Neural progenitor cell (in vitro differentiated cells): ENCODE measurements around the gene OR5AK2. TPM values are rescaled to one million over a fixed set of nuclear protein-coding genes. Genes with fewer than 3 reads are reported as not detected.
"Not testable (repeated sequence)": the region's sequence is repeated elsewhere in the genome, so short reads cannot be mapped to it uniquely, and the experiment has no call there.

ENCODE experiments used
- DNase-seq: peaks from one replicate; pipeline ENCODE4 v3.0.0-alpha.2; 2016; ENCODE audit warnings: low spot score
- H2AFZ ChIP-seq: fragments of 200-600 bp; sonication (generic); replicated peaks from 2 replicates; pipeline ENCODE4 v1.6.1; 2016; ENCODE audit warnings: antibody characterized with exemption
- H3F3A ChIP-seq: fragments of 200-600 bp; sonication (generic); 2 replicates; pipeline ENCODE4 v1.6.1; 2016; ENCODE audit warnings: antibody characterized with exemption, low read depth
- H3K27ac ChIP-seq: fragments of 200-600 bp; sonication (generic); 2 replicates; pipeline ENCODE4 v1.5.1; 2016; ENCODE audit warnings: mild to moderate bottlenecking
- H3K27me3 ChIP-seq: fragments of 200-600 bp; sonication (generic); 2 replicates; pipeline ENCODE4 v1.6.1; 2016; ENCODE audit warnings: mild to moderate bottlenecking, moderate library complexity
- H3K36me3 ChIP-seq: fragments of 200-600 bp; sonication (generic); 2 replicates; pipeline ENCODE4 v1.5.1; 2016
- H3K4me1 ChIP-seq: fragments of 200-600 bp; sonication (generic); 2 replicates; pipeline ENCODE4 v1.6.1; 2016; ENCODE audit warnings: mixed run types
- H3K4me2 ChIP-seq: fragments of 200-600 bp; sonication (generic); 2 replicates; pipeline ENCODE4 v1.6.1; 2016
- H3K4me3 ChIP-seq: fragments of 200-600 bp; sonication (generic); 2 replicates; pipeline ENCODE4 v1.5.1; 2016
- H3K79me2 ChIP-seq: fragments of 200-600 bp; sonication (generic); 2 replicates; pipeline ENCODE4 v1.6.1; 2016; ENCODE audit warnings: low read depth
- H3K9ac ChIP-seq: fragments of 200-600 bp; sonication (generic); 2 replicates; pipeline ENCODE4 v1.6.1; 2016
- H3K9me3 ChIP-seq: fragments of 200-600 bp; sonication (generic); 2 replicates; pipeline ENCODE4 v1.5.1; 2016; ENCODE audit warnings: low read depth
- H4K20me1 ChIP-seq: fragments of 200-600 bp; sonication (generic); 2 replicates; pipeline ENCODE4 v1.6.1; 2016; ENCODE audit warnings: low read depth
- H3K27ac Mint-ChIP-seq: 3 replicates; pipeline ENCODE4 v1.8.0; 2021; ENCODE audit warnings: mixed read lengths
- H3K27me3 Mint-ChIP-seq: 2 replicates; pipeline ENCODE4 v1.8.0; 2022; ENCODE audit warnings: low read depth, mild to moderate bottlenecking, inconsistent platforms, moderate library complexity, mixed read lengths; ENCODE audit not compliant: insufficient read depth
- H3K36me3 Mint-ChIP-seq: 3 replicates; pipeline ENCODE4 v1.8.0; 2021; ENCODE audit warnings: mixed read lengths
- H3K4me1 Mint-ChIP-seq: 3 replicates; pipeline ENCODE4 v1.8.0; 2021; ENCODE audit warnings: mixed read lengths
- H3K4me3 Mint-ChIP-seq: 3 replicates; pipeline ENCODE4 v1.8.0; 2021; ENCODE audit warnings: mild to moderate bottlenecking, moderate library complexity, mixed read lengths
- H3K9me3 Mint-ChIP-seq: 3 replicates; pipeline ENCODE4 v1.8.0; 2020; ENCODE audit warnings: mixed read lengths
- CTCF ChIP-seq: fragments of 200-600 bp; sonication (generic); IDR thresholded peaks from 2 replicates; pipeline ENCODE4 v1.5.1; 2017; ENCODE audit warnings: antibody characterized with exemption, mild to moderate bottlenecking
- EZH2 ChIP-seq: fragments of 200-600 bp; sonication (generic); IDR thresholded peaks from 2 replicates; pipeline ENCODE4 v1.6.1; 2017; ENCODE audit warnings: antibody characterized with exemption, mild to moderate bottlenecking, moderate library complexity
- EZH2phosphoT487 ChIP-seq: fragments of 200-600 bp; sonication (generic); IDR thresholded peaks from 2 replicates; pipeline ENCODE4 v1.6.1; 2017; ENCODE audit warnings: antibody characterized with exemption
- total RNA-seq: library from RNA; depleted of rRNA; stranded (reverse); fragments of >200 nt; gene quantifications from 2 replicates; pipeline ENCODE4 v1.2.3, GENCODE V29; 2015; ENCODE audit warnings: low replicate concordance

The OR5AK2 gene
- total RNA-seq = not detected in 2 replicates

GRCh38 chr11:56988614-56989013 lies at the start of gene OR5AK2:
Gene OR5AK2 (plus strand): TSS chr11:56988914. CDS start chr11:56988914, 0 bp downstream.
- no peak within 1 kb of the TSS for H3K9ac ChIP-seq
- H3K4me3 Mint-ChIP-seq = no peak within 1 kb of the TSS
- H3K36me3 ChIP-seq = no peaks in the 10 kb centered on the region
- H3K9me3 ChIP-seq = no peaks in the 10 kb centered on the region
- H3K4me1 ChIP-seq = no peaks in the 10 kb centered on the region
- no peaks in the 10 kb centered on the region for H4K20me1 ChIP-seq
- no peak for DNase-seq
- no peaks in the 10 kb centered on the region for H3K4me1 Mint-ChIP-seq
- no peak within 1 kb of the TSS for H3K27ac Mint-ChIP-seq
- H3K4me3 ChIP-seq = no peak within 1 kb of the TSS
- H3F3A ChIP-seq = no peaks in the 10 kb centered on the region
- H2AFZ ChIP-seq = no peak within 1 kb of the TSS
- no peak within 1 kb of the TSS for H3K27ac ChIP-seq
- no peaks in the 10 kb centered on the region for H3K27me3 ChIP-seq
- no peaks in the 10 kb centered on the region for H3K79me2 ChIP-seq
- TF ChIP-seq EZH2 (no peak), CTCF (no peak), EZH2phosphoT487 (no peak)
- no peaks in the 10 kb centered on the region for H3K9me3 Mint-ChIP-seq
- no peaks in the 10 kb centered on the region for H3K27me3 Mint-ChIP-seq
- H3K4me2 ChIP-seq = no peak within 1 kb of the TSS
- H3K36me3 Mint-ChIP-seq = no peaks in the 10 kb centered on the region

GRCh38 chr11:56945526-56945925 lies 43.2 kb upstream of the OR5AK2 start:
- peaks cover 23% of the 10 kb centered on the region for H3K9me3 Mint-ChIP-seq
- H2AFZ ChIP-seq, H3K27ac Mint-ChIP-seq, H3K9me3 ChIP-seq, H3K4me2 ChIP-seq, H3K27ac ChIP-seq, H3F3A ChIP-seq, H3K36me3 Mint-ChIP-seq, H3K4me3 ChIP-seq, H3K27me3 ChIP-seq, H3K27me3 Mint-ChIP-seq, H3K36me3 ChIP-seq, H4K20me1 ChIP-seq, DNase-seq, H3K9ac ChIP-seq, H3K4me3 Mint-ChIP-seq, H3K4me1 ChIP-seq, H3K79me2 ChIP-seq: not testable (repeated sequence)
- peaks cover 11% of the 10 kb centered on the region for H3K4me1 Mint-ChIP-seq

GRCh38 chr11:56948991-56949515 lies 39.7 kb upstream of the OR5AK2 start:
- H3K4me1 ChIP-seq = no peaks in the 10 kb centered on the region
- H3F3A ChIP-seq = no peaks in the 10 kb centered on the region
- H3K27ac ChIP-seq = no peak overlapping the region
- H3K9ac ChIP-seq = no peak overlapping the region
- Mint-ChIP-seq H3K4me1 (peaks cover 11% of the 10 kb centered on the region), H3K36me3 (no peaks in the 10 kb centered on the region), H3K27ac (no peak overlapping the region), H3K4me3 (no peak overlapping the region), H3K9me3 (peaks cover 35% of the 10 kb centered on the region), H3K27me3 (no peaks in the 10 kb centered on the region)
- no peak overlapping the region for H2AFZ ChIP-seq
- no peaks in the 10 kb centered on the region for H3K27me3 ChIP-seq
- TF ChIP-seq EZH2 (no peak), EZH2phosphoT487 (no peak), CTCF (no peak)
- H3K79me2 ChIP-seq = no peaks in the 10 kb centered on the region
- no peak overlapping the region for H3K4me2 ChIP-seq
- H4K20me1 ChIP-seq = no peaks in the 10 kb centered on the region
- H3K4me3 ChIP-seq = no peak overlapping the region
- no peak for DNase-seq
- no peaks in the 10 kb centered on the region for H3K36me3 ChIP-seq
- no peaks in the 10 kb centered on the region for H3K9me3 ChIP-seq

- peaks cover 35% of the 10 kb centered on the region for H3K9me3 Mint-ChIP-seq
- peak; percentile 10 for DNase-seq
- no peaks in the 10 kb centered on the region for H3K36me3 Mint-ChIP-seq
Measured at GRCh38 chr11:56950510-56950909, 38.2 kb upstream of the OR5AK2 start.

GRCh38 chr11:56953907-56954306 lies 34.8 kb upstream of the OR5AK2 start:
- not testable (repeated sequence) for H3K4me2 ChIP-seq, H3K36me3 ChIP-seq, H3F3A ChIP-seq, H3K79me2 ChIP-seq, H3K9ac ChIP-seq, H2AFZ ChIP-seq, H3K27me3 Mint-ChIP-seq, H3K27ac ChIP-seq, H3K4me3 Mint-ChIP-seq, H3K4me1 Mint-ChIP-seq, H3K9me3 ChIP-seq, H3K4me3 ChIP-seq, H3K27me3 ChIP-seq, H3K36me3 Mint-ChIP-seq, H4K20me1 ChIP-seq, DNase-seq, H3K27ac Mint-ChIP-seq, H3K4me1 ChIP-seq
- H3K9me3 Mint-ChIP-seq = peaks cover 16% of the 10 kb centered on the region

More at GRCh38 chr11:56950510-56950909, 38.2 kb upstream of the OR5AK2 start:
- H3K9ac ChIP-seq = no peak overlapping the region
- no peaks in the 10 kb centered on the region for H4K20me1 ChIP-seq
- no peaks in the 10 kb centered on the region for H3K79me2 ChIP-seq
- Mint-ChIP-seq H3K27ac (no peak overlapping the region), H3K4me1 (peaks cover 11% of the 10 kb centered on the region), H3K4me3 (no peak overlapping the region), H3K27me3 (no peaks in the 10 kb centered on the region)
- no peak overlapping the region for H3K4me3 ChIP-seq
- H2AFZ ChIP-seq = no peak overlapping the region
- H3F3A ChIP-seq = no peaks in the 10 kb centered on the region
- no peaks in the 10 kb centered on the region for H3K36me3 ChIP-seq
- H3K4me2 ChIP-seq = no peak overlapping the region
- TF ChIP-seq EZH2 (no peak), CTCF (peak; percentile 35), EZH2phosphoT487 (no peak)
- no peak overlapping the region for H3K27ac ChIP-seq
- H3K27me3 ChIP-seq = no peaks in the 10 kb centered on the region
- H3K4me1 ChIP-seq = no peaks in the 10 kb centered on the region
- H3K9me3 ChIP-seq = peaks cover 3% of the 10 kb centered on the region
